CD4-positive, alpha-beta T cell treated with Interleukin-6 at 100 ng/mL for 8 hours (primary cell): ENCODE results near the gene SURF1.
A peak's percentile ranks its signal among the peaks of the same experiment; 100 is the strongest.

Source experiments
- DNase-seq: peaks from one replicate; pipeline ENCODE4 v3.0.0-alpha.2; 2020; ENCODE audit warnings: mixed read lengths, low spot score

The SURF1 gene

GRCh38 chr9:133361507-133362092 is 5.3 kb upstream of the SURF1 start:
- DNase-seq, result no peak

DNA sequence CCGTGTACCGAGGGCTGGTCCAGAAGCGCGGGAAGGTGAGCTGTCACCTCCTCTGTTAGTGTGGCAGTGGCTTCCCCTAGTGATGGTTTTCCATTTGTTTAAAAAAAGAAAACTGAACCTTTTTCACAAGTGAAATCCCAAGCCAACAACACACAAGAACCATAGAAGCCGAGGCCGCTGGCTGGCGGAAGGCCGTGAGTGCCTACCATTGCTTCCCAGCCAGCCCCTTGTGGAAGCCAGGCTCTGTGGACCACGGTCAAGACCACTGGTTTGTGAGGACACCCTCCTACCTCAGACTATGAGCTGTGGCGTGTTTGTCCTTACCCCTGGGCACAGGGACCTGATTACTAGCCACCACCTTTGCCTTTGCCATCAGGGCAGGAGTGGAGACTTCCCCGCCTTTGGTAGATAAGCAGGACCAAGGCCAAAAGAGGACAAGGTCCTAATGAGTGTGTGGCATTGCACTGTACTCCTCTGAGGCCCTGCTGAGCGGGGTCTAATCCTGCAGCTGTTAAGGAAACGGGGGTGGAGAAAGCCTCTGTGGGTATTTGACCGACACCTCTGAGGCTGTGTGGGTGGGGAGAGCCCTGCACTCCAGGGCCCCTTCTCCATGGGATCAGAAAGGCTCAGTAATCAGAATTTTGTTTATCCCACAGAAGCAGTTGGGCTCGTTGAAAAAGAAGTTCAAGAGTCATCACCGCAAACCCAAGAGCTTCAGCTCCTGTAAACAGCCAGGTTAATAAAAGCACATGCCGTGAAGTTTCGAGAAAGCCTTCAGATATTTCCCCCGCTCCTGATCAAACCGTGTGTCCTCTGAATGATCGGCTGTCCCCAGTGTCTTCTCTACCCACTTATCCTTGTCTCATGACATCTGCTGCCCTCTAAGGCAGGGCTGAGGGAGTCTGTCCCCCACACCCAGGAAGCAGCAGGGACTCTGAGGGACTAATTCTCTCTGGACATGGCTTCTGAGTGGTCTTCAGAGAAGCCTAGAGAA is 4.4 kb upstream of the SURF1 start:
- no peak for DNase-seq

DNA sequence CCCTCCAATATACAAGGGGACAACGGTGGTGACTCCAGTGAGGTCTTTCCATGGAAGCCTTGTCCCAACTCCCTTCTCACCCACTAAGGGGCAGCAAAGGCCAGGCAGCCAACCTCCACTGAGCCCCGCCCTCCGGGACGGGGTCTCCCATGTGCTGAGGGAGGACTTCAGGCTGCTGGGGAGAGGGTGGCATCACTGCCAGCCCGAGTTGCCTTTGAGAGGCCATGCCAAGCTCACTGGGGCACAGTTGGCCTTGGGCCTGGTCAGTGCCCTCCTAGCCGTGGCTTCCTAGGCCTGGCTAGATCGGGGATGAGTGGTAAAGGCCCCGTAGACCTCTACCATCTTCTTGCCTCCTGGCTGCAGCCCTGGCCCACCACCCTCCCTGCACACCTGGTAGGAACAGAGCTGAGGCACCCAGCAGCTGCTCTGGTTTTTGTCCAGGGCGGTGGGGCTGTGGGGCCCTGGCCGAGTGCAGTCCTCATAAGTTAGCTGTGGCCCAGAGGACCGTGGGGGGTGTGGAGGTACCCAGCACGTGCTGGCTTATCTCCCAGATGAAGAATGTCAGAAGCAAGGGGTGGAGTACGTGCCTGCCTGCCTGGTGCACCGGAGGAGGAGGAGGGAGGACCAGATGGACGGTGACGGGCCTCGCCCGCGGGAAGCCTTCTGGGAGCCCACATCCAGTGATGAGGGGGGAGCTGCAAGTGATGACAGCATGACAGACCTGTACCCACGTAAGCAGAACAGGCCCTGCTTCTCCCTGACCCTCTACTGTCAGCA is 3.3 kb upstream of the SURF1 start:
- no peak for DNase-seq

DNA sequence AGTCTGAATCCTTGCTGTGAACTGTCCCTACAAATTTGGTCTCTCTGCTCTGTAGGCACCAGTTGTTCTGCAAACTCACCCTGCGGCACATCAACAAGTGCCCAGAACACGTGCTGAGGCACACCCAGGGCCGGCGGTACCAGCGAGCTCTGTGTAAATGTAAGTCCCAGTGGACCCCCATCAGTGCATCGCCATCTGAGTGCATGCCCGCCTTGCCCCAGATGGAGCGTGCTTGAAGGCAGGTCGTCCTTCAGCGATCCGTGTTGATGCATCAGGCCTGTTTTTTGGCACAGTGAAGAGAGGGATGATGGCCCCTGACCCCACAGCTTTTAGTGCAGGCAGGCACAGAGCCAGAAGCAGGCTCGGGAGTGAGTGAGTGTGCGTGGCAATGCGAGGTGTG is 1.4 kb upstream of the SURF1 start:
- no peak for DNase-seq

DNA sequence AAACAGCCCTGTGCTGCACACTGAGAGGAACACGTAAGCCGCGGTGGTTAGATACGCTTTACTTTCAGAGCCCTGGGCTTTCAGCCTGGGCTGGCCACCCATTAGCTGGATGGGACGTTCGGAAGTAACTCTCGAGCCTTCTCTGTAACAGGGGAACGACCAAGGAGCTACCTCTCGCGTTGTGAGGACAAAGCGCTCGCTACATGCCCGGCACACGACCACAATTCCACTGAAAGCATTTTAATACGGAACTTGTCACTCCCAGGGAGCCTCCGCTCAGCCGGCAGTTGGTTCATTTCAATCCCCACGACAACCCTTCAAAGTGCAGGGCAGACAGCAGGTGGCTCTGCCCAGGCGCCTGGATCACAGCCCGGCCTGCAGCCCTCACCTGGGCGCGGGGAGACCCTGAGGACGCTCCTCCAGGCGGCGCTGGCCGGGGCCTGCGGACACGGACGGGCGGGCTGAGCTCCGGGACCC is 368 bp downstream of the SURF1 start:
- no peak for DNase-seq

GRCh38 chr9:133354766-133355165 is 1.5 kb downstream of the SURF1 start:
- DNase-seq, result no peak

DNA sequence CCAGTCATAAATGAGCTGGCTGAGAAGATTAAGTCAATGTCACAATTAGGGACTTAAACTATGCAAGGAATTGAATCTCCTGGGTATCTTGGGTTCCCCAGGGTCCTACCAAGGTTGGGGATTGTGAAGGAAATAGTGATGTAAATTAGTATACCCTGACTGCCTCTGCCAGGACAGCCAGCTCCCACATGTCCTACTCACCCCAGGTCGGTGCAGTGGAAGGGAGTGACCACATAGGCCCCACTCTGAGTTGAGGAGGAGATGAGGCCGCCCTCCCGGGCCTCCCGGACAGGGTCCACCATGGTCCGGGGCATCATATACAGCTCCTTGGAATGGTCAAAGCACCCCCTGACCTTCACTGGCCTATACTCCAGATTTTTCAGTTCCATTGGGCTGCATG is 2.7 kb downstream of the SURF1 start:
- DNase-seq, result no peak

DNA sequence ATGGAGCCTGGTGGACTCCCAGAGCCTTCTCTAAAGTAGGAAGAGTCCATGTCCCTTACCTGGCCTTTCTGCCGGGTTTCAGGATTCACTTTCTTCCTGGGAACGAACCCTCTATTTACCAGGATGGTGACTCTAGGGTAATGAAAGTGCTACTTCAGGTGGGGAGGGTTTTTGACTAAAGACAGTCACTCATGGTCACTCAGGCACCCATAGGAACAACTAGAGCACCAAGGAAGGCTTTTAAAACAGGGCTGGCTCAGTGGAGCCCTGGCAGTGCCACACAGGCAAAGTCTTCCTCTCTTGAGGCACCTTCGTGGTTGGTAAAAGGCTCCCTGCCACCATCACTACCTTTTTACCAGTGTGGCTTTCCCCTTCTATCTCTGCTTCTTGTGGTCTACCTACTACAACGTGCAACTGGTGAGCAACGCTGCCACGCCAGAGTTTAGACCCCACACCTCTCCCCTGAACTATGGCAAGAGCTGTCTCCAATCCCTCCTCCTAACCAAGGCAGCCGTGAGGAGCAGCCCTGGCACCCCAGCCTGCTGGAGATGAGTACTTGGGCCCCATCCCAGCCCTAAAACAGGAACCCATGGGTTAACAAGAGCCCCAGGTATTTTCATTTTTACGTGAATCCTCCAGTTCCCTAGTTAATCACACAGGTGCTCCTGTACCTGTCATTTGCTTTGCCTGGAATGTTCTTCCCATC is 3.5 kb downstream of the SURF1 start:
- no peak for DNase-seq

GRCh38 chr9:133351908-133352634 is 4.2 kb downstream of the SURF1 start:
- no peak for DNase-seq

- DNase-seq, result no peak
These were observed 4.8 kb downstream of the SURF1 start for GRCh38 chr9:133351526-133351907.

GRCh38 chr9:133349965-133350616 is 6.2 kb downstream of the SURF1 start:
- no peak for DNase-seq

- DNase-seq, result no peak
These were observed 7.3 kb downstream of the SURF1 start for GRCh38 chr9:133348718-133349573.

DNA sequence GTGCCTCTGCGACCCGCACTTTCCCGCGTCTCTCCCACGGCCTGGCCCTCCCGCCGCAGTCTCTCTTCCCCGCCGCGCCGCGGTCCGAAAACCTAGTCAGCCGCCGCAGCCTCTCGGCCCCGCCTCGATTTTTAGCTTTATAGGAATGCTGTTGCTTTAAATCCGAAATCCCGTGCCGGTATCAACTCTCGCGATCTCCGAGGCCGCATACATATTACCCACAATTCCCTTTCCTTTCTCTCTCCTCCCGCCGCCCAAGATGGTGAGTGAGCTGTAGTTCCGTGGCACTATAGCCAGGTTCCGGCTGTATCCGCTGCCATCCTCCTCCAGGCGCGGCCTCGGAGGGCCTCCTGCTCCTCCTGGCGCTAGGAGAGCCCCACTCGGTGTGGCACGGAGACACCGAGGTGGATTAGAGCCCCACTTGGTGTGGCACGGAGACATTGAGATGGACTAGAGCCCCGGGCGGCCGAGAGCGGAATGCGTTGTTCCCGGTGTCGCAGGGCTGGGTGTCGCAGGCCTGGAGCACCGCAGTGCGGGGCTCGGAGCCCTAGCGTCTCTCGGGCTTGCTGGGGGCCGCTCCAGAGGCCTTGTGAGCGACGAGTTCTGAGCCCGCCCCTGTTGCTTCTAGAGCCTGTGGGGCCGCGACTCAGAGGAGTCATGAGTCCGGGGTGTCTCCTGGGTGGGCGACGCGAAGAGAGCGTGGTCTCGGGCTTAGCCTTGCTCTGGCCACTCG is 8.1 kb downstream of the SURF1 start, which contains the start of the genes MED22 and RPL7A:
Gene MED22 (minus strand): TSS at position 147 of the 733 bp plus-strand sequence. CDS start 1,469 bp downstream, outside the sequence.
Gene RPL7A (plus strand): TSS at position 234 of the 733 bp plus-strand sequence. CDS start 26 bp downstream, at position 260.
- DNase-seq, result peak; percentile 91

GRCh38 chr9:133347515-133347984 is 8.7 kb downstream of the SURF1 start:
- DNase-seq, result peak; percentile 35

DNA sequence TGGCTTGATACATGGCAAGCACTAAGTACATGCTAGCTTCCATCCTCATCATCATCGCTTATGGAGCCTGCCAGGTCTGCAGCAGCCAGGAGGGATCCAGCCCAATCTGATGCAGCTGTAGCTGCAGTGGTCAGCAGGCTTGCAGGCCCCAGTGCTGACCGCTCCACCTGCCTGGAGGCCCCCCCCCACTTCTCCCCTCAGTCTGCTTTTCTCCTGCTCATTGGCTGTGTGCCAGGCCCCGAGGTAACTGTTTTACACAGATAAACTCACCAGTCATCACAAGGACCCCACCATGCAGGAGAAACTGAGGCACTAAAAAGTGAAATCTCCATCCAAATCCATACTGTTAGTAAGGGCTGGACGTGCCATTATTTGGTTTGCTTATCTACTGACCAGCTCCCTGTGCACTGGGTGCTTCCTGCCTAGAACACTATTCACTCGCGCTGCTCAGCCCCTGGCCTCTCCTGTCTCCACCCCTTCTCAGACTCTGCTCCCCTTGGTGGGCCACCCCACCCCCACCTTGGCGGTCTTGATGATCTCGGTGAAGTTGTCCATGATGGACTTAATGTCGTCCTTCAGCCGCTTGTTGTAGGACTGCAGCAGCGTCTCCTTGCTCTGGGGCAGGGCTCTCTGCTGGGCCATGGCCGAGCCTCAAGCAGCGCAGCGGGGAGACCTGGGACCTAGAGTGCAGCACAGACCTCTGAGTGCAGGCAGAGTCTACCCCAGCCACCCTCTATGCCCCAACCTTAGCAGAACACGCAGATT is 10.1 kb downstream of the SURF1 start:
- no peak for DNase-seq

DNA sequence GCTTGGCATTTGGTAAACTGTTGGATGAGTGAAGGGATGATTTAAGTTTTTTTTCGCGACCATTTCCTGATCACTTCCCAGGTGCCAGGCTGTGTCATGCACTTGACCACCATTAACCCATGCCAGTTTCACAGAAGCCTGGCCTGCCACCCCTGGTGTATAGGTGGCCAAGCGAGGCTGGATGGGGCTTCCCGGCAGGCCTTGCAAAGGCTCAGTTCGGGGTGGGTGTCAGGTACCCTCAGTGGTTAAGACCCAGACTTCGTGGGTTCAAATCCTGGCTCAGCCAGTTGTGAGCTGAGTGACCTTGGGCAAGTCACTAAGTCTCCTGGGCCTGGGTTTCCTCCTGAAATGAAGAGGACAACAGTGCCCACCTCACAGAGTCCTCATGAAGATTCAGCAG is 10.7 kb downstream of the SURF1 start:
- DNase-seq, result no peak

DNA sequence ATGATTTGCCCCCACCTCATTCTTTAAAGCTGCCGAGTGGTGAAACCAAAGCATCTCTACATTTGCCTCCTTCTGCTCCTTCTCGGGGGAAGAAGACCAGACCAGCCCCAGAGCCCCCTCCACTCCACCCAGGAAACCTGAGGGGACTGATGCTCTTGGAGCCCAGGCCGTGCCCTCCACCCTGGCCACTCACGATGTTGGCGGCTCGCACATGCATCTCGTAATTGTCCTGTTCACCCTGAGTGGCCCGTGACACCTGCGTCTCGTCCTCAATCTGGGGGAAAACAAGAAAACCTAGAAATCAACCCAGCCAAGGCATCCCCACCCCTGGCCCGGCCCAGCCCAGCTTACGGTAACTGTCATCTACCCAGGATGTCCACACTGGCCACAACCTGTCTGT is 11.3 kb downstream of the SURF1 start:
- DNase-seq, result no peak

DNA sequence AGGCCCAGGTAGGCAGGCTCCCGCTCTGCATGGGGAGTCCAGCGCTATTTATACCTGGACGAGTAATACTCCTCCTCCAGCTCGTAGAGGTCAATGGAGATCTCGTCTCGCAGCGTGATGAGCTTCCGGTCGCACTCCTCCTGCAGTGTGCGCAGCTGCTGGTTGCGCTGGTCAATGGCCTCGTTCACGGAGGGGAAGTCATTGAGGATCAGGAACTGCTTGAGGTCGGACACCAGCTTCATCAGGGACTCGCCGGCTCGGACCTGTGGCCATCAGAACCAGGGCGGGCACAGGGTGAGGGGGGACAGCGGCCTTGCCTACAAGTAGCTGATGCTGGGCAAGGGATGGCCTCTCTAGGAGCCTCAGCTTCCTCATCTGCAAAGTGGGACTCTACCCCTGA is 12.2 kb downstream of the SURF1 start:
- DNase-seq, result no peak
